Hippocampal formation (tissue), 2 donors: ENCODE data around the gene KIAA0408.
"Not testable (repeated sequence)": the region's sequence is repeated elsewhere in the genome, so short reads cannot be mapped to it uniquely, and the experiment has no call there.

Experiments
- DNase-seq, 2 donors: peaks; one replicate each; lab custom pipeline; 2025; lab: John Stamatoyannopoulos, UW

KIAA0408 gene

DNA sequence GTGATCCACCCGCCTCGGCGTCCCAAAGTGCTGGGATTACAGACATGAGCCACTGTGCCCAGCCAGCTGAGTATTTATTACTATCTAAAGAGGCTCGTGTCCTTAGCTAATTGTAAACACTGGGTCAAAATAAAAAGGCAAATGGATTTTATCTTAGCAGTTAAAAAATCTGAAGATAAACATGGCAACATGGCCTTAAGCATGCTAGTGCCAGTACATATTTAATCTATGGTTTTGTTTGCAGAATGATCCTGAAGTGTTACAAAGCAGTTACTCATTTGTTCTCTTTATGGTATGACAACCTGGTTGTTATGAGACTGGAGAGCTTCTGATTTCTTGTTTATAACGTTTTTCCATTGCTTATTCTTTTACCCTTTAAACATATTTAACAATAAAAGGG lies 3.9 kb upstream of the KIAA0408 start:
- no peak for DNase-seq

DNA sequence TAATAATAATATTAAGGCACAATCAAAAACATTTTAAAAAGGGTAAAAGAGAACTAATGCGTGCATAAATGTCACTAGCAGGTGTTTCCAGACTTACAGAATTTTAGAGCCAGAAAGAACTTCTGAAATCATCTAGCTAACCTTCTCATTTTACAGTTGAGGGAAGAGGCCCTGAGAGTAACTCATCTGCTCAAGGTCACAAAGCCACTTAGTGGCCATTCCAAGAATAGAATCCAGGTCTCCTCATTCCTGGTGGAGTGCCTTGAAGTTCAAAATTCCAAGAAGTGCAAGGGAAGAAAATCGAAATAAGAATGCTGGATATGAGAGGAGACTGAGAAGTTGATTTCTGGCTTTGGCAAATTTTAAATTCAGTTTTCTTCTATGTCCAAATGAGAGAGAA lies 3.2 kb upstream of the KIAA0408 start:
- no peak for DNase-seq

DNA sequence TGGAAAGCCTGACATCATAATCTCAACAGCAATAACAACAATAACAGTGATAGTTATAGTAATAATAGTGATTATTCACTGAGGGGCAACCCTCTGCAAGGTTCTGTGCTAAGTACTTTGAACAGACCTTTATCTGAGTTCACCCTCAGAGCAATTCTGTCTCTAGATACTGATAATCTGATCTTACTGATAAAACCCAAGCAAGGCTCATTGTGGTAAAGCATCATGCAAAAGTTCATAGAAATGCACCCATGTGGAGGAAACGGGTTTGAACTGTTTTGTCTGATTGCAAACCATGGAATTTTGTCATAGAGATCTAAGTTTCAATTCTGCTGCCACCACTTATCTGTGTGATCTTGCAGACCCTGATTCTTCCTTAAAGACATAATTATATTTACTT lies 1.3 kb upstream of the KIAA0408 start:
- DNase-seq: no peak

DNA sequence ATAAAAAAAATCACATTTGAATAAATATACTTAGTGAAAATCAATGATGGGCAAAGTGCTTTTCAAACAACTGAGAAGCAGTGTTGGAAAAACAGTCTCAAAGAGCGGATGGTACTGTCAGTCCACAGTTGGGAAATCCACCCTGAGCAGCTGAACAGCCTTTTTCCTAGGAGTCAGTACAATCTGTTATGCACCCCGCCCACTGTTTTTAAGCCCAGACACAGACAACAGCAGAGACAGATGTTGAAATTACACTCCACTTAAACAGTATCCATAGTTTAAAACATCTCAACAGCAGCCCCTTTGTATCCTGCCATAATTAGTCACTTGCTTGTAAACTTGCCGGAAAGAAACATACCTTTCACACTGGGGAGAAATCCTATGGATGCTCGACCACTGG lies 372 bp downstream of the KIAA0408 start:
- no peak for DNase-seq

DNA sequence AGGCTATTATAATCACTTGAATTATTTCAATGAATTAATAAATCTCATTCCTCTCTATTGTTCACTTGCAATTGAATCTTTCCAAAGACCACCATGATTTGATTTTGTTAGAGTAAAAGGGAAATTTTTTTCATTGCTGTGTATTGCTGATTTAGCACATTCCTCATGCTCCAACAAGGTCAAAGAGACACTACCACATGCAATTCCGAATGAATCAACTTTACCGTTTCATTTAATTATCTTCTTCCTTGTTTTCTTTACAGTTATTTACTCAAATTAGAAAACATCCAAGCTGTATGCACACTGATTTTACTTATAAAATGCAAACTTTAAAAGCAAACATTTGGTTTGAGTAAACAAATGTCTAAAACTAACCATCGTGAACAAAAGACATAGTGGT lies 967 bp downstream of the KIAA0408 start:
- DNase-seq: no peak

DNA sequence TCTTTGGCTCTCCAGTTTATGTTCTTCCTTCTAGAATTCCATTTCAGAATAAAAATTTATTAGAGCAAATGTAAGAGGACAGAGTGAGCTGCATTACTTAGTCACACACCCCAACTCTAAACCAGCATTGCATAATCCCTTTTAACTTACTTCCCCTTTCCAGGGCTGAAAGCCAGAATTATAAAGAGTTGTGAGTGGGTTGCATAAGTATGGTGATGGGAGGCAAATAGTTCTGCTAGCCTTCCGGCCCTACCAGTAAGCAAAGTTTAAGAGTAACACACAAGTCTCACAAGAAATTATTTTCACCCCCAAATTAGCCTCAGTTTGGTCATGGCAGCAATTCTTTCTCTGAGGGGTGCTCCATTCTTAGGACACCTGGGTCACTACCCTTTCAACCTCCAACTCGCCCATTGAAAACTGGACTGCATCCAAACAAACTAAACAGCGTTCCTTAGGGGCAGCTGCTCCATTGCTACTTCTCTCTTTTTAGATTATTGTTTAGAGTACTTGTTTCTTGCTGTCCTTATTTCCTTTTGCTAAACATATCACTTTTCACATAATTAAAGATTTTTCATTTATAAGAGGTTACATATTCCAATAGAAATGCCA lies 1.6 kb downstream of the KIAA0408 start:
- DNase-seq: peak in 1 of 2 donors; percentile 7

DNA sequence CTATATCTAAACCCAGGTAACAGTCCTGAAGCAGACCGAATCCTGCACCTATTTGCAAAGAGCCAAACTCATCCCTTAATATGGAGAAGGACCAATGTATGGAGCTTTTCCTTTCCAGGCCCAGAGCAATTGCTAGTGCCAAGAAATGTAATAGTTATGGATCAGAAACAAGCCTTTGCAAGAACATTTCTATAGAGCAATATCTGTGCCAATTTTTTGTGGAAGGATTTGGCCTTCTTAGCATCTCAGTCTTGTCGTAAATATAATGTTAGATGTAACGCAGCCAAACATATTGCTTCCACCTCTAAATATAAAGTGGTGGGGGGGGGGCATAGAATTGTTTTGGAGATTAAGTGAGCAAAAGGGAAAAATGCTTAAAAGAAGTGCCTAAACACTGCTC lies 2.7 kb downstream of the KIAA0408 start:
- DNase-seq: no peak

DNA sequence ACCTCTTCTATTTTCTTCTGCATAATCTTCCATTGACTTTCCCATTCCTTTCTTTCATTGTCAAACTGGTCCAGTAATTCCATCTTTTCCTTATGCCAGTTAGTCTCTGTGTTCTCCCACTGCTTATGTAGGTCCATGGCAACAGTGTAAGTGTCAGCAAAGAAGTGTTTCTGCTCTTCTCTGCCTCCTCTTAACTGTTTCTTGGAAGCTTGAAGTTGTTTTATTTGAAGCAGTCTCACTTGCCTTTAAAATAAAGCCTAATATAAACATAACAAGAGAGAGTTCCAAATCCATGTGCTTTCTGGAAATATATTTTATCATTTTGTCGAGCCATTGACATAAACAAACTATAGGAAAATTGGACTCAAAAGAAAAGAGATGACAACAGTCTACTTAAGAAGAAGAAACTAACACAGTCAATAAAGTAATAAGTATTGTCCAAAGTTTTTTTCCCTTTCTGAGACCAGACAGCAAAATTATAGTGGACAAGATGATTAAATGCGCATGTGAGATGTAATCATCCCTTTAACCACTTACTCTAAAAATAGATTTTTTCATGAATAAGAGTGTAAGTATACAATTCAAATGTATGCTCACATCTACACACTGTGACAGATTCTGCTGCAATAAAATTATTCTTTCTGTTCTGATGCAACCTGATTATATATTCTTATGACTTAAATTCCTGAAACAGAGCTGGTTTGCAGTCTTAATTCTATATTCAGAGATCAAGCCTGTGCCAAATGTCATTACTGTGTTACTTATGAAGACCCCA lies 5.2 kb downstream of the KIAA0408 start:
- no peak for DNase-seq

DNA sequence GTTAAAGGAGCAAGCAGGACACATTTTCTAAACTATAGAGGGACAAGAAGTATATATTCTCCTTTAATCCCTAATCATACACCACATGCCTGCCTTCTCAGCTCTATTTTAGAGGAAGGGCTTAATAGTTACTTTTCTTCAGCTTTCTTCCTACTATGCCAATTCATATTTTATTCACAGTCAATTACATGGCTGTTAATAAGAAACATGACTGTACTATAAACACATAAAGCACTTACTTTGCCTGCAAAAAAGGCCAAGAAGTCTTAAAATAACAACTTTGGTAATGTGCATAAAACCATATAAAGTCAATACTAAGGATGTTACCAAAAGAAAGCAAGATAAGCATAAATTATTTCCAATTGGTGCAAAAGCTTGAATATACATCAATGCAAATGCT lies 6.4 kb downstream of the KIAA0408 start:
- no peak for DNase-seq

DNA sequence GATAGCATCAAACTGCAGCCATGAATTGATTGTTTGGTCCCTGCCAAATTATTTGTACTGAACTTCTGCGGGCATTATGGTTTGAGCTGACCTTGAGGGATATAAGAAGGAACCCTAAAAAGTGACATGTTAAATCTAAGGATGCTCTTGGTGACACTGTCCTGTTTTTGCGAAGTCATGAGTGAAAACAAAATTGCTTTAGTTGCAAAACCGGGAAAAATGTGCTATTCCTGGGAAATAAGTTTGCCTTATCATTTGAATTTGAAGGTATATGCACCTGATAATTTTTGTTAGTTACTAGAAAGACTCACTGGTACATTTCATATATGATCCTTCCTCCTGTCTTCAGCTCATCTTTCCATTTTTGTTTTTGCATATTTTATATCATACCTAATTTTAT lies 7.8 kb downstream of the KIAA0408 start:
- DNase-seq: no peak

DNA sequence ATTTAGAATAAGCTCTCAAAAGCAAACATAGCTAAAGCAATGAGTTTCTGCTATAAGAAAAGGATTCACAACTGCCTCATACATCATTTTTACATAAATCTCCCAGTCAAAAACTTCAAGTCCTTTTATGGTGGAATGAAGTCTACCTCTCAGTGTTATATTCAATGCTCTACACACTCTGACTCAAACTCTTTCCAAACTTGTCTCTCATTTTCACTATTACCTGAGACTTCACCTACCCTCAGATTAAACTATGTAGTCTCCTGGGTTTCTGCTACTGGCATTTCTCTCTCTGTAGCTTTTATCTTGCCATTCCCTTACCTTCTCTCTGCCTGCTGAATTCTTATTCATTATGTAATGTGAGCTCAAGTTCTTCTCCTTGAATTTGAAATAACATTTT lies 11.4 kb downstream of the KIAA0408 start:
- DNase-seq: no peak

DNA sequence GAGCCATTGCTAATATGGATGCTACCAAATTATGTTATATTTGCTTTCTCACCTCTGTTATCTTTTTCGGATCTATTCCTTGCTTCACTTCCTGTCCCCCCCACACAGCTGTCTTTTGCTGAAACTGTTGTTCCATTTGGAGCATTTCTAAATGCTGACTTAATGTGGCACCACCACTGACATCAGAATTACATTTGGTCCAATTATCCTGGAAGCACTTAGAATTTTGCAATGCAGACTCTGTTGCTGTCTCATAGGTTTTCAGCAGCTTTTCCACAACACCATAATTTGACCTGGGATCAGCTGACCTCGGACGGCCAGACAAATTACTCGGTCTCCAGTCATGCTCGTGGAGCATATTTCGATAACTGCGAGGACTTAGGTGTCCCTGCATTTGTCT lies 12.8 kb downstream of the KIAA0408 start:
- DNase-seq: no peak

DNA sequence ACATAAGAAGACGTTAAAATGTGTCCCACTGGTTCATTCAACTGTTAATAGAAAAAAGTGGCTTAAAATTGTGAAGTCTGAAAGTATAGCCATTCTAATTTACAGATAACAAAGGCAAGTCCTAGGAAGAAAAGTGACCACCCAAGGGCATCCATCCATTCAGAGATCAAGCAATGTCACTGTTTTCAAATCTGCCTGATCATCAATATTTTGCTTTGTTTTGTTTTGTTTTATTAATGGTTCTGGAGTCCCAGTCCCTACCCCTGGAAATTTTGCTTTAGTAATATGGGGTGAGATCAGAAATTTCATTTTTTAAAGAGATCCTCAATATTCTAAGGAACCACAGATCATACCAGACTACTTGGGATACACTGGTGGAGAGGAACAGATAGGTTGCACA lies 17.3 kb downstream of the KIAA0408 start:
- no peak for DNase-seq

DNA sequence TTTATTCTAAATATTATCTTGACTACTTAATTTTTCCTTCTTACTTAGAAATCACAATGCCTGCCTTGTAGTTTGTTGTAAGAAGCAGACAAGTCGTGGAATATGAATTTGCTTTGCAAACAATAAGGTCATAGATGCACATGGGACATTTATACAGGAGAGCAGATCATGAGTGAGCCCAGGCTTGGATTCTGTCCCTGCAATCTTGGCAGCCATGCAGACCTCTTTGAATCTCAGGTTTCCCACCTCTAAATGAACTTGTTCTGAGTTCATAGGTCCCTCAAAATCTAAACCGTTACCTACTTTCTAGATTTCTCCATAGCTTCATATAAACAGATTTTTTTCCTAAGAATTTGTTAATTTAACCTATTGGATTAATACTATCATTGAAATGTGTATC lies 19.5 kb downstream of the KIAA0408 start:
- no peak for DNase-seq

DNA sequence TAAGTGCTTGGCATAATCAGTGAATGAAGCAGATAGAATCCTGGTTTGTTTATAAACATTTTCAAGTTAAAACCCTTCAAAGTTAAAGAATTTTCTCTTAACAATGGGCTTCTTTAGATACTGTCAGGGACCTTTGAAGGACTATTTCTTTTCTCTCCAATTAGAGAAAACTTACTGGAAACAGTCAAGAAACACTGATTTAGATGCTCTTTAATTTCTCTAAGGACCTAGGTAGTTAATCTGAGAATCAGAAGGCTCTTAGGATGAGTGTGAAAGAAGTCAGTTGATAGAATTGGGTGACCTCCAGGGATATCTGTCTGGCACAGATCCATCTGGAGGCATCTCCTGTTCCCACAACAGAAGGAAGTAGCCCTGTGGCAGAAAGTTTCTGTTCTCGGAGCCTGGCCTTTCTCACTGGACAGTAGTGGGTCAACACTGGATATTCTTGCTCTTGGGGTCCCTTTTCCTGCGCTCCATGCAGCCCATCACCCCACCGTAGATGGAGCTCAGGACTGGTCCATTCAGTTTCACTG lies 22.5 kb downstream of the KIAA0408 start:
- DNase-seq: no peak

DNA sequence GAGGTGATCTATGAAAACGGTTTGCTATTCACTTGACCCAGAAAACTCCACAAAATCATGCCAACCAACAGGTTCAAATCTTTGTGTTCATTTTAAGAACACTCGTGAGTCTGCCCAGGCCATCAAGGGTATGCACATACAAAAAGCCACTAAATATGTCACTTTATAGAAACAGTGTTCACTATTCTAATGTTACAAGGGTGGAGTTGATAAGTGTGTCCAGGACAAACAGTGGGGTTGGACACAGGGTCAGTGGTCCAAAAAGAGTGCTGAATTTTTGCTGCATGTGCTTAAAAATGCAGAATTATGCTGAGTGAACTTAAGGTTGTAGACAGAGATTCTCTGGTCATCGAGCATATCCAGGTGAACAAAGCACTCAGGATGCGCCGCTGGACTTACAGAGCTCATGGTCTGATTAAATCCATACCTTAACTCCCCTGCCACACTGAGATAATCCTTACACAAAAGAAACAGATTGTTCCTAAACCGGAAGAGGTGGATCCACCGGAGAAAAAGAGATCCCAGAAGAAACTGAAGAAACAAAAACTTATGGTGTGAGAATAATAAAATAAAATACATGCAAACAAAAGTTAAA lies 23.5 kb downstream of the KIAA0408 start:
- DNase-seq: no peak

DNA sequence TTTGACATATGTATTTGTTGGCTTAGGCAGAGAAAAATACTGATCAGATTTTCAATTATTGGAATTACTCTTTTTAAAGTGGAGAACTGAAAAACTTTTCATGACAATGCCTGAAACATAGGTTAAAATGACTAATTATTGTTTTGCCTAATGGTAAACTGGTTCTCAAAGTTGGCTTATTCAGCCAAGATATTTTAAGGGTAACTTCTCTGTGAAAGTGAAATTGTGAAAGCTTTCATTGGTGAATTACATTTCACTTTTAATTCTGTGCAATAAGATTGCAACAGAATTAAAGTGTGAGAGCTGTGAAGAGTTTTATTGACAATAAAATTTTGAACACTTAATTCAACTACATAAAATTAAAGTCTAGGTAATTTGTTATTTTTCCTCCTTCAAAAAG lies 24.5 kb downstream of the KIAA0408 start:
- DNase-seq: no peak

DNA sequence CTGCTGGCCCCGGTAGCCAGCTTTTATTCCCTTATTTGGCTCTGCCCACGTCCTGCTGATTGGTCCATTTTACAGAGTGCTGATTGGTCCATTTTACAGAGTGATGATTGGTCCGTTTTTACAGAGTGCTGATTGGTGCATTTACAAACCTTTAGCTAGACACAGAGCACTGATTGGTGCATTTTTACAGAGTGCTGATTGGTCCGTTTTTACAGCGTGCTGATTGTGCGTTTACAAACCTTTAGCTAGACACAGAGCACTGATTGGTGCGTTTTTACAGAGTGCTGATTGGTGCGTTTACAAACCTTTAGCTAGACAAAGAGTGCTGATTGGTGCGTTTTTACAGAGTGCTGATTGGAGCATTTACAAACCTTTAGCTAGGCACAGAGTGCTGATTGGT lies 30.6 kb downstream of the KIAA0408 start:
- DNase-seq: not testable (repeated sequence)

DNA sequence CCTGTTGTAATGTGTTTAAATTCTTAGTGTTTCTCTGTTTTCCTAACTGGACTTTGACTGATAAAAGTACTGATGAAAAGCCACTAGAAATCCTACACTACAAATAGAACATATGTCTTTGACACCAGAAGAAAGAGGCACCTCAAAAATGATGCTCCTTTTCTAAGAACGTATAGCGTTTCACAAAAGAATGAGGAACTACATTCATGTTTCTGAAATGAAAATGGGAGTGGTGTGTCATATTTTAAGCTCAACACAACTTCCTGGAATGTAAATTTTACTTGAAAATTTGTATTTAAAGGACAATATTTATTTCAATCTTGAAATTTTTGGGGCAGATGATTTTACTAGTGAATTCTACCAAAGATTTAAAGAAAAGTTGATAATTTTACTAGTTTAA lies 35.3 kb downstream of the KIAA0408 start:
- DNase-seq: no peak

DNA sequence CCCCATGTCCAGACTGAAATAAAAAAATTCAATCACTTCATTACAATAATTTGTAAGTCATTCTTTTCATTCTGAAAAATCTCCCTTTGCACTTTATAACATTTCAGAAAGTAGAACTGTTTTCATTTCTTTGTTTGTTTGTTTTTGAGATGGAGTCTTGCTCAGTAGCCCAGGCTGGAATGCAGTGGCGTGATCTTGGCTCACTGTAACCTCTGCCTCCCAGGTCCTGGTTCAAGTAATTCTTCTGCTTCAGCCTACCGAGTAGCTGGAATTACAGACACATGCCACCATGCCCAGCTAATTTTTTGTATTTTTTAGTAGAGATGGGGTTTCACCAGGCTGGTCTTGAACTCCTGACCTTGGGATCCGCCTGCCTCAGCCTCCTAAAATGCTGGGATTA lies 38.0 kb downstream of the KIAA0408 start:
- not testable (repeated sequence) for DNase-seq

DNA sequence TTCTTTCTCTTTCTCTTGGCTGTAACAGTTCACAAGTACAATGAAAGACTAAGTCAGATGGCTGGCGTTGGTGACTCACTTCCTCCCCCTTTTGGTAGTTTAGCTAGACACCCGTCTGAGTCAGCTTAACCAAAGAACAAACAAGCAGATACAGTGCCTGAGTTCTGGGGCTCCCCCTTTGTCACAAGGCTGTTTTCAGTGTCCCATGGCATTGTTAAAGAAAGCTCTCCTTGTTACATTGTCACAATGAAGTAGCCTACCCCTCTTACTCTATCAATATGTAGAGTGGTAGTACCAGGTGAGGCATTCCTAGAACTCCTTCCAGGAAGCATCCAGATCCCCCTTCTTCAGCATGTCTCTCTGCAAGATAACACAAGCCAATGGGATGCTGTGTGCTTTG lies 38.6 kb downstream of the KIAA0408 start:
- peak; percentile 18 to 48 for DNase-seq

DNA sequence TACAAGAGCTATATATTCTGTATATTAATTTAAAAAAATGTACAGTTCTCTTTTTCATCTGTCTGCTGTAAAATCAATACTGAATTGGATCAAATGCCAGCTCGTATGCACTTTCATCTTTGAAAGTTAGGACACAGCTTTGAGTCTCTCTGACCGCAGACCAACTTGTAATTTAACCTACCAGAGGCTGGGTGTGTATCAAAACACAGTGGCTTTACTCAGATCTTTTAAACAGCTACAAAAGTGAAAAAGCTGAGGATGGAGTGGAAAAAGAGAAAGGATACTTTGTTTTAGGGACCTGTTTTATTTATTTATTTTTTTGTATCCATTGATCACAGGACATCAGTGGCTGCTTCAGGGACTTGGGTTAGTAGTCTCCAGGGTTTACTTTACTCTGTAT lies 44.1 kb downstream of the KIAA0408 start:
- DNase-seq: no peak

DNA sequence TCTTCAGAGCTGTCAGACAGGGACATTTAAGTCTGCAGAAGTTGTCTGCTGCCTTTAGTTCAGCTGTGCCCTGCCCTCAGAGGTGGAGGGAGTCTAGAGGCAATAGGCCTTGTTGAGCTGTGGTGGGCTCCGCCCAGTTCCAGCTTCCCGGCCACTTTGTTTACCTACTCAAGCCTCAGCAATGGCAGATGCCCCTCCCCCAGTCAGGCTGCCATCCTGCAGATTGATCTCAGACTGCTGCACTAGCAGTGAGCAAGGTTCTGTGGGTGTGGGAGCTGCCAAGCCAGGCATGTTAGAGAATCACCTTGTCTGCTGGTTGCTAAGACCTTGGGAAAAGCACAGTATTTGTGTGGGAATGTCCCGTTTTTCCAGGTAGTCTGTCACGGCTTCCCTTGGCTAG lies 46.1 kb downstream of the KIAA0408 start:
- DNase-seq: not testable (repeated sequence)
